NK-92 treated with Interleukin-12 subunit alpha and Interleukin-12 subunit beta, amount 100 ng/mL, for 24 hours (cell line): ENCODE results near the gene ARHGAP19.
A peak's percentile ranks its signal among the peaks of the same experiment; 100 is the strongest.

ENCODE experiments used
- DNase-seq: peaks from one replicate; lab custom pipeline; 2025; lab: John Stamatoyannopoulos, UW

The ARHGAP19 gene

DNA sequence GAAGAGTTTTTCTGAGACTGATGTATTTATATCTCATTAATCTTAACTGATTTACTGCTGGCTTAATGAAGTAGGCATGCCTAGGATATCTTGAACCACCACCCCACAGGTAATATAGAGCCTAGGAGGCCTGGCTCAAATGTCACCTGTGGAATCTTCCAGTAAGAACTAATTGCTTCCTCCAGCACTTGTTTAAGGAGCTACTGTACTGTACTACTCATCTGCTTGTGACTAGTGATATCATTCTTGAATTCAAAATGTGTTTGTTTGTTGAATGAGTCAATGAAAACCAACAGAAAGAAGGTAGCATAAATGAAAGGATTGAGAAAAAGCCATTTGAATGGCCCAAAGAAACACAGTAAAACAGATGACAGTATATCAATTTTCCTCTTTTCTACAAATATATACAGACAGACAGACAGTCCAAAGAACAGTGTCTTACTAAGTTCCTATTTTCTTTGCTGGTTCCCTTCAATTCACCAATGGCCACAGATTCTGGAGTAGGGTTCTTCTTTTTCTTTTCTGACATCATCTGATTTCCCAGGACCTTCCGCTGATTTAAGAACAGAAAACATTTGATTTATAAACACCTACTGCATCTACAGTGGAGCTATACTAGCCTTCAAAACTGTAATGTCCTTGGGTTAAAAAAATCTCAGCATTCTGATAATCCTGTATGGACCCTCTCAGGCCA is 63.0 kb downstream of the ARHGAP19 start:
- DNase-seq, result no peak

DNA sequence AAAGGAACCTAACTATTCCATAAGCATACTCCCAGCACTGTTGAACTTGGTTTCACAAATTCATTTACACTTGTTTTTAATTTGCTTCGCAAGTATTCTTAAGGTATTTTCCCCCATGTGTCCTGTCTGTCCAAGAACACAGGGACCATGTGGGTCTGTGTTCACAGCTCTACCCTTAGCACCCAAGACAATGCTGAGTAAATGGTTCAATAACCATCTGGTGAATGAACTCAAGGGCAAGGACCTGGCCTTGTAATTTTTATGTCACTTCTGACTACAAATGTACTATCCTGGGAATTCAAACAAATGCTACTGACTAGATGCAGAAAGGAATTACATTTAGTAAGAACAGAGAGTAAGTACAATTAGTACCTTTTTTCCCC is 63.7 kb downstream of the ARHGAP19 start:
- DNase-seq, result no peak

- no peak for DNase-seq
Observed at GRCh38 chr10:97228130-97228774, 64.2 kb downstream of the ARHGAP19 start.

- DNase-seq, result no peak
Observed at GRCh38 chr10:97226398-97226797, 66.0 kb downstream of the ARHGAP19 start.

DNA sequence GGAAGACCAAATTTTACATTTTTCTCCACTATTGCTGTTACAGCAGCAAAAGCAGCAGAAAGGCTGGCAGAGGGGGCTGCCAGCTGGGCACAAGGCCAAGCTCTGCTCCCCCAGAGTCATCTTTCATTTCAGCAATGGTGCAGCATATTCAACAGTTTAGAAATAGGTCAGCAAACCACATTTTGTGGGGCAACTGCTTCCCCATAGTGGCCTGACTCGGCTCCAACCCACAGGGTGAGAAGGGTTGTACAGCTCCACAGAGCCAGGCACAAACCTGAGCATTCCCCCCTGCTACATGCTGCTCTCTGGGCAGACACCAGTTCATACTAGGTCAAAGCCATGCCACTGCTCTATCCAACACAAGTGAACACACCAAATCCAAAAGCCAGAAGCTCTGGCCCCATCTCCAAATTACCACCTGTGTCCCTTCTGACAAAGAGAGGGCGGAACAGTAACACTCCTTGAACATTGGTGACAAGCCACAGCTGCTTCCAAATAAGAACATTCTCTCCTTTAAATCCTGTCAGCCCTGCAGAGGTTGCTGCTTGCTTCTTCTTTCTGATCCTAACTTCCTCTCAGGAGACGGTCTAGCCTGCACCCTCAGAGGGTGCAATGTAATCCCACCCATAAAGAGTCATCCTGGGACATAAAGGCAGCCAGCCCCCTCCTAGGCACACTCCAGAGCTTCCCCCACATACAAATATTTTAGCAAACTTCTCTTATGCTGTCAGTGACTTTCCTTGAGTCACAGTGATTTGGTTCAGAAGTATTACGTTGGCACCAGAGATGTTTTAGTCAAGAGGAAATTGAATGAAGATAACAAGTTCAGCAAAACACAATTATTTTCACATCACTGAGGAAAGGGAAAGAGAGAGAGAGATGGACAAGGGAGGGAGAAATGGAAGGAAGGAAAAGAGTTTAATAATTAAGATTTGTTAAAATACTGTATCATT is 67.7 kb downstream of the ARHGAP19 start:
- DNase-seq, result no peak

DNA sequence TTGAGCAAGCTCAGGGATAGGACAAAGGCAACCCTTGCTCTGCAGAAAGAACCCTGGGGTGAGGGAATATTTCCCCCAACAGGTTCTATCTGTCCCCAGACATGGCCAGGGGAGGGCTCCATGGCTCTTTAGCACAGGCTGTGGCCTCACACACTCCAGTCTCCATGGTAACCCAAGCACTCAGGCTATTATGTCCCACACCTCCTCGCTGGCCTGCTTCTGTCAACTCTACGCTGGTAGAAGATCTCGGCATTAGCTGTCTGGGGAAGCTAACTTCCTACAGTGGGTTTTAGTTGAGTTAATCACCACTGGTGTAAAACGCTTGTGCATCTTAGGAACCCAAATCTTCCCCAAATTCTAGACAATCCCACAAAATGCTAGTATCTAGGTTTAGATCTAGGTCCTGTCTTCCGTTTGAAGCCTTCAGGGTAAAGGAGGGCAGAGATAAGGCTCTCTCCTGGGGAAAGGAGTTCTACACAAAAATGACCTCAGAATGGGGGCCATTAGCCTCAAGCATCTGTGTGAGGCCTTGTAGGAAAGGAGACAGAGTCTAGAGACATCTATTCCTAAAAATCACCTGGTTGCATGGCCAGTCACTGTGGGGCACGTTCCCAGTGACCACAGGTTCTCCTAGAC is 70.0 kb downstream of the ARHGAP19 start:
- DNase-seq, result no peak

DNA sequence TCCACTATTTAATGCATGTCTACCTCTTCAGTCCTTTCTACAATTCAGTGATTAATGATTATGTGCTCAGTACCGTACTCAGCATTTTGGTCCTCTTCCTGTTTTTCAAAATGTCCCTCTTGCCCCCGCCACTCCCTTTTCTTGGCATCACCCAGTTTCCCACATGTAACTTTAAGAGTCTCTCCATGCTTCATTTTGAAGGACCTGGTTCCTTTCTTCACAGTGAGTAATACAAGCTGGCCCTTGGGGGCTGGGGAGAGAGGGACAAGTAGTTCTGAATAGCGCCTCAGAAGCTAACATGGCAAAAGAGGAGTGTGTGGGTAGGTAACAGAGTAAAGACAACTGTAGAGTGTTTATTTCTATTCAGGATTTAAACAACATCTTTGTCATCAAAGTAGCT is 72.1 kb downstream of the ARHGAP19 start:
- DNase-seq, result no peak

GRCh38 chr10:97217299-97217698 is 75.1 kb downstream of the ARHGAP19 start:
- no peak for DNase-seq

- DNase-seq, result no peak
Observed at GRCh38 chr10:97215619-97216260, 76.7 kb downstream of the ARHGAP19 start.

DNA sequence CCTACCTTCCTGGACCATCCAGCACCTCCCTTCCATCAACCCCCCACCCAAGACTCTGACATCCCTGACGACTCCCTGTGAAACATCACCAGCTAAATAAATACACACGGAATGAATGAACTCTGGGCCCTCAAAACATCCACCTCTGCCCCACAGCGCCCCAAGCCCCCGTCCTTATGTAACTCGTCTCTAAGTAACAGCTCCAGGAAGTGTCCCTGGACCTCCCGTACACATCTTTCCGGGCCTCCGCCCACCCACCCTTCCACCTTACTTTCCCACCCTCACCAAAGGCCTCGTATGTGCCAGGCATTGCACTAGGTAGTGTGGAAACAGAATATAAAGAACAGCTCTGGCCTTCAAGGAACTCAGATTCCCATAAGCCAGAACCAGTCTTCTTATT is 79.0 kb downstream of the ARHGAP19 start:
- no peak for DNase-seq

- no peak for DNase-seq
Observed at GRCh38 chr10:97211229-97211628, 81.2 kb downstream of the ARHGAP19 start.

- peak; percentile 34 for DNase-seq
Observed at GRCh38 chr10:97210543-97210960, 81.9 kb downstream of the ARHGAP19 start.

GRCh38 chr10:97207756-97208346 is 84.6 kb downstream of the ARHGAP19 start:
- DNase-seq, result no peak

GRCh38 chr10:97207131-97207530 is 85.3 kb downstream of the ARHGAP19 start:
- no peak for DNase-seq

DNA sequence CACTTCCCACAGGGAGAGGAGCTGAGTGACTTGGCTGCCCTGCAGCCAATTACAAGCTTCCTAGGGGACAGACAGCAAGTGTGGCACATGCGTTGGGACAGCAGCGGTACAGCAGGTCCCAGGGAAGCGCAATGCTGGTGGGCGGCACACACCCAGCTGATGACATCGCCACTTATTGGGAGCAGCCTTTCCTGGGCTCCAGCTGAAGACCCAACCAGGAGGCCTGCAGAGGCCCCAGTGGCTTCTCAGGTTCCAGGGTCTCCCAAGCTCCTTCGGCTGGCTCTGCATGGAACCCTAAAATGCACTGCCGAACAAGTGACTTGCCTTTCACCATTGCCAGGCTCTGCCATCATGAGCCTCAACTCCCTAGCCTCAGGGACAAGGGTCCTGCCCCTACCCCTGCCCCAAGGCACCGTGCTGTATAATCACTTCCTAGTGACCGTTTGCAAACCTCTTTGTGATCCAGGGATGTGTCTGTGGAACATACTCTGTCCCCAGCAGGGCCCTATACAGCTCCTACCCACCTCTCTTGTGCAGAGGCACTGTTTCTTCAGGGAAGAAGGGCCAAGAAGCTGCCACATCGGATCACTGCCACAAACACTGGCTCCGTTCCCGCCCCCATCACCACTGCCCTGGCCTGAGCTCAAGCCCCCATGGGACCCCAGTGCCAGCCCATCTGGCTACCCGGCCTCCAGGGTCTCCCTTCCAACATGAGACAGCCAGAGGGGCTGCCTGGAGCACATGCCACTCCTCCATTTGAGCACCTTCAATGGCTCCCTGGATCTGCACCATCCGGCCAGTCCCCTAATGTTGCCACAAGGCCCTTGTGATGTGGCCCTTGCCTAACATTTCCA is 87.4 kb downstream of the ARHGAP19 start:
- DNase-seq, result no peak

DNA sequence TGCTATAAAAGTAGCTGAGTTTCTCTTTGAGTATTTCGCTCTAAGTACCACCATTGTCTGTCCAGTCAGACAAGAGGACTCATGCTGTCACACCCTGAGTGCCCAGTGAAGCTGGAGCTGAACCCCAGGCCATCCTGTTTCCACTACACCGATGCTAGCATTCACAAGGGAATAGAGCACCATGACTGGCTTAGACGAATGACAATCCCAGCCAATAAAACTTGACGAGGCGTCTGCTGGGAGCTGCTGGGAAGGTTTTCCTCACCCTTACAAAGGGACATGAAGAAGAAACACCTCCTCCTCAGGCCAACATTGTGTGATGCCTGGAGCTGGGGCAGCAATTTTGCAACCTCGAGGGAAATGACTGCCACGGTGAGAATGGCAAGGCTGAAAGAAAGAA is 89.2 kb downstream of the ARHGAP19 start:
- no peak for DNase-seq

DNA sequence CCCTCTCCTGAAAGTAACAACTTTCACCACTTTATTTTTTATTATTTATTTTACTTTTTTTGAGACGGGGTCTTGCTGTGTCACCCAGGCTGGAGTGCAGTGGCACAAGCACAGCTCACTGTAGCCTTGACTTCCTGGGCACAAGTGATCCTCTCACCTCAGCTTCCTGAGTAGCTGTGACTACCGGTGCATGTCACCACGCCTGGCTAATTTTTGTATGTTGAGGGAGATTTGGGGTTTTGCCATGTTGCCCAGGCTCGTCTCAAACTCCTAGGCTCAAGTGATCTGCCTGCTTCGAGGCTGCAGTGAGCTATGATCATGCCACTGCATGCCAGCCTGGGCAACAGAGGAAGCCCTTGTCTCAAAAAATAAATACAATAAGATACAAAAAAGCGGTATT is 91.8 kb downstream of the ARHGAP19 start:
- peak; percentile 13 for DNase-seq

GRCh38 chr10:97199152-97199551 is 93.3 kb downstream of the ARHGAP19 start:
- no peak for DNase-seq

DNA sequence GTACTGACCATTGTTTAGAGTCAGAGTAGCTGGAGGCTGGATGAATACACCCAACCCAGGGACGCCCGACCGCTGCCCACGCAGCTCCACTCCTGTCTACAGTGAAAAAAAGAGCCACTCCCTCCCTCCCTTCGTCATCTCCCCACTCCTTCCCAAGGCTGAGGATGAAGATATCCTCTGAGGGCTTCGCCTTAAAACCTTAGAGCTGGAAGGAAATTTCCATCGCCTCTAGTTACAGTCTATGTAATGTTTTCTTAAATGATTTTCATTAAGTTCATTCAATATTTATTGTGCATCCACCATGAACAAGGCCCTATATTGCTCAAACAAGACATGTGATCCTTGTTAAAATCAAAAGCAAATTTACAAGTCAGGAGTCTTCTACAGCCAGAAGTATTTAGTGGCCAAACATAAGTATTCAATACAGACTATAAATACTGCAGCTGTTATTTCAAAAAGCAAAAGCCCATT is 95.4 kb downstream of the ARHGAP19 start:
- DNase-seq, result no peak
